T-helper 17 cell (primary cell): Measurements from ENCODE around the gene SMIM35. TPM values are rescaled to one million over a fixed set of nuclear protein-coding genes. Genes with fewer than 3 reads are reported as not detected.

Source experiments
- ATAC-seq: fragments of 150-1000 bp; cut with Tn5 transposase; 2 replicates; pipeline ENCODE4 v1.10.0; 2021; ENCODE audit warnings: mild to moderate bottlenecking, moderate library complexity
- DNase-seq, 3 donors: peaks; one replicate each; pipeline versions ENCODE4 v3.0.0 to v3.0.0-alpha.2; 2020 to 2021
- H3K9me3 ChIP-seq: one replicate; pipeline ENCODE4 v1.7.0; 2013; ENCODE audit warnings: low read length, mild to moderate bottlenecking; ENCODE audit not compliant: control insufficient read depth, poor library complexity, severe bottlenecking
- H3K27ac Mint-ChIP-seq: one replicate; pipeline ENCODE4 v1.8.0; 2022; ENCODE audit warnings: mild to moderate bottlenecking, moderate library complexity, mixed read lengths
- H3K27me3 Mint-ChIP-seq: one replicate; pipeline ENCODE4 v1.8.0; 2022; ENCODE audit warnings: mixed read lengths
- H3K36me3 Mint-ChIP-seq: one replicate; pipeline ENCODE4 v1.8.0; 2022; ENCODE audit warnings: low read depth, mixed read lengths
- H3K4me1 Mint-ChIP-seq: one replicate; pipeline ENCODE4 v1.8.0; 2022; ENCODE audit warnings: mild to moderate bottlenecking, mixed read lengths
- H3K4me3 Mint-ChIP-seq: one replicate; pipeline ENCODE4 v1.8.0; 2022; ENCODE audit warnings: mild to moderate bottlenecking, moderate library complexity, mixed read lengths
- total RNA-seq, 4 donors: library from RNA in 2 of 4; stranded (reverse) in 2 of 4; gene quantifications; one replicate each; pipeline ENCODE4 v1.2.3 and lab custom pipeline; 2022 to 2026

SMIM35 gene
- total RNA-seq, 2 donors from 2014 or later: 0.13 to 0.30 TPM

- ATAC-seq (no peak), DNase-seq (no peak)
- H3K4me3 Mint-ChIP-seq: no peak overlapping the region
- no peak overlapping the region for H3K27ac Mint-ChIP-seq
- H3K9me3 ChIP-seq: no peaks in the 10 kb centered on the region
- peaks cover 20% of the 10 kb centered on the region for H3K27me3 Mint-ChIP-seq
- peaks cover 7% of the 10 kb centered on the region for H3K4me1 Mint-ChIP-seq
- no peaks in the 10 kb centered on the region for H3K36me3 Mint-ChIP-seq
These were observed 3.7 kb downstream of the SMIM35 start for GRCh38 chr11:118082880-118083552.

GRCh38 chr11:118081241-118081958 is 5.4 kb downstream of the SMIM35 start:
- DNase-seq (no peak), ATAC-seq (no peak)
- no peak overlapping the region for H3K4me3 Mint-ChIP-seq
- H3K9me3 ChIP-seq: no peaks in the 10 kb centered on the region
- no peak overlapping the region for H3K27ac Mint-ChIP-seq
- H3K4me1 Mint-ChIP-seq: peaks cover 9% of the 10 kb centered on the region
- no peaks in the 10 kb centered on the region for H3K36me3 Mint-ChIP-seq
- peaks cover 22% of the 10 kb centered on the region for H3K27me3 Mint-ChIP-seq

GRCh38 chr11:118080296-118080695 is 6.5 kb downstream of the SMIM35 start:
- H3K27ac Mint-ChIP-seq: peak overlapping the region; percentile 70
- H3K4me1 Mint-ChIP-seq: peaks cover 9% of the 10 kb centered on the region
- H3K27me3 Mint-ChIP-seq: peaks cover 22% of the 10 kb centered on the region
- DNase-seq (no peak), ATAC-seq (no peak)
- H3K9me3 ChIP-seq: no peaks in the 10 kb centered on the region
- H3K36me3 Mint-ChIP-seq: no peaks in the 10 kb centered on the region
- no peak overlapping the region for H3K4me3 Mint-ChIP-seq

- no peak for DNase-seq
- Mint-ChIP-seq H3K27ac (no peak overlapping the region), H3K27me3 (peaks cover 22% of the 10 kb centered on the region), H3K4me1 (peaks cover 9% of the 10 kb centered on the region), H3K4me3 (no peak overlapping the region), H3K36me3 (no peaks in the 10 kb centered on the region)
- no peaks in the 10 kb centered on the region for H3K9me3 ChIP-seq
- no peak for ATAC-seq
These were observed 7.3 kb downstream of the SMIM35 start for GRCh38 chr11:118079491-118079890.

- Mint-ChIP-seq H3K4me3 (no peak overlapping the region), H3K4me1 (peaks cover 6% of the 10 kb centered on the region), H3K27ac (no peak overlapping the region), H3K27me3 (peaks cover 26% of the 10 kb centered on the region), H3K36me3 (no peaks in the 10 kb centered on the region)
- ATAC-seq (no peak), DNase-seq (no peak)
- no peaks in the 10 kb centered on the region for H3K9me3 ChIP-seq
These were observed 7.8 kb downstream of the SMIM35 start for GRCh38 chr11:118078911-118079411.

GRCh38 chr11:118076754-118077281 is 9.9 kb downstream of the SMIM35 start, which contains the start of gene TMPRSS4:
Gene TMPRSS4, plus strand, starts transcription at chr11:118077078. Its CDS starts 225 bp downstream, at chr11:118077303.
- Mint-ChIP-seq H3K4me3 (peak within 1 kb of the TSS; percentile 43), H3K36me3 (no peaks in the 10 kb centered on the region), H3K27me3 (peaks cover 39% of the 10 kb centered on the region), H3K4me1 (peaks cover 8% of the 10 kb centered on the region), H3K27ac (peak within 1 kb of the TSS; percentile 51)
- DNase-seq (no peak), ATAC-seq (no peak)
- no peaks in the 10 kb centered on the region for H3K9me3 ChIP-seq

- no peak for ATAC-seq
- Mint-ChIP-seq H3K4me3 (no peak overlapping the region), H3K36me3 (no peaks in the 10 kb centered on the region), H3K4me1 (peaks cover 5% of the 10 kb centered on the region), H3K27ac (no peak overlapping the region), H3K27me3 (peaks cover 30% of the 10 kb centered on the region)
- H3K9me3 ChIP-seq: no peaks in the 10 kb centered on the region
- no peak for DNase-seq
These were observed 12.0 kb downstream of the SMIM35 start for GRCh38 chr11:118074785-118075184.

GRCh38 chr11:118074091-118074685 is 12.6 kb downstream of the SMIM35 start:
- H3K27me3 Mint-ChIP-seq: peaks cover 36% of the 10 kb centered on the region
- no peaks in the 10 kb centered on the region for H3K9me3 ChIP-seq
- H3K27ac Mint-ChIP-seq: no peak overlapping the region
- peaks cover 6% of the 10 kb centered on the region for H3K4me1 Mint-ChIP-seq
- ATAC-seq (no peak), DNase-seq (no peak)
- no peaks in the 10 kb centered on the region for H3K36me3 Mint-ChIP-seq
- no peak overlapping the region for H3K4me3 Mint-ChIP-seq

- Mint-ChIP-seq H3K4me3 (no peak overlapping the region), H3K27me3 (peaks cover 39% of the 10 kb centered on the region), H3K36me3 (no peaks in the 10 kb centered on the region), H3K27ac (no peak overlapping the region), H3K4me1 (peaks cover 8% of the 10 kb centered on the region)
- no peak for DNase-seq
- no peak for ATAC-seq
- H3K9me3 ChIP-seq: no peaks in the 10 kb centered on the region
These were observed 13.2 kb downstream of the SMIM35 start for GRCh38 chr11:118073554-118073953.

- DNase-seq: no peak
- Mint-ChIP-seq H3K27me3 (peaks cover 43% of the 10 kb centered on the region), H3K27ac (no peak overlapping the region), H3K36me3 (no peaks in the 10 kb centered on the region), H3K4me3 (no peak overlapping the region), H3K4me1 (peaks cover 6% of the 10 kb centered on the region)
- no peak for ATAC-seq
- no peaks in the 10 kb centered on the region for H3K9me3 ChIP-seq
These were observed 15.2 kb downstream of the SMIM35 start for GRCh38 chr11:118071416-118072030.

GRCh38 chr11:118068945-118069612 is 17.7 kb downstream of the SMIM35 start:
- peaks cover 3% of the 10 kb centered on the region for H3K36me3 Mint-ChIP-seq
- H3K27me3 Mint-ChIP-seq: peaks cover 59% of the 10 kb centered on the region

GRCh38 chr11:118068206-118068944 is 18.4 kb downstream of the SMIM35 start:
- DNase-seq (no peak), ATAC-seq (no peak)
- Mint-ChIP-seq H3K4me1 (peaks cover 16% of the 10 kb centered on the region), H3K27me3 (peaks cover 52% of the 10 kb centered on the region), H3K4me3 (no peak overlapping the region), H3K27ac (no peak overlapping the region), H3K36me3 (peaks cover 3% of the 10 kb centered on the region)
- H3K9me3 ChIP-seq: no peaks in the 10 kb centered on the region

More at GRCh38 chr11:118068945-118069612, 17.7 kb downstream of the SMIM35 start:
- H3K27ac Mint-ChIP-seq: peak overlapping the region; percentile 24
- DNase-seq (no peak), ATAC-seq (no peak)
- H3K4me1 Mint-ChIP-seq: peaks cover 16% of the 10 kb centered on the region
- H3K4me3 Mint-ChIP-seq: no peak overlapping the region
- no peaks in the 10 kb centered on the region for H3K9me3 ChIP-seq
